K562 (cell line): ENCODE results near the gene LRP10. TPM values are rescaled to one million over a fixed set of nuclear protein-coding genes. Genes with fewer than 3 reads are reported as not detected.

Source experiments
- ATAC-seq: fragments of 200-7000 bp; cut with Tn5 transposase; 3 replicates; pipeline ENCODE4 v1.9.1; 2020; ENCODE audit warnings: moderate library complexity
- BruUV-seq: library from RNA; stranded (reverse); fragments of 400-500 nt; replicated peaks from 2 replicates; lab custom pipeline; 2021; lab: Mats Ljungman, UMichigan
- CTCF ChIA-PET: fragments of 300-600 bp; formaldehyde crosslinking; extraction: SDS; loops from one replicate; lab custom pipeline; 2021; ENCODE audit warnings: low intra/inter-chr PET ratio; lab: Yijun Ruan, JAX
- POLR2A ChIA-PET: fragments of 300-600, 350-650 bp; sonication (Branson Sonifier 250); formaldehyde crosslinking; extraction: SDS; loops from one replicate; lab custom pipeline; 2021; ENCODE audit warnings: antibody characterized with exemption, inconsistent platforms; lab: Yijun Ruan, JAX
- DNase-seq, 4 experiments: peaks; one replicate each; pipeline versions ENCODE4 v3.0.0 to v3.0.0-alpha.2; 2011 to 2018; ENCODE audit warnings: low spot score in 3 of 4, mixed read lengths in 3 of 4; ENCODE audit errors: extremely low read depth in 1 of 4
- FAIRE-seq: peaks from 2 replicates; lab custom pipeline; 2011; peaks lifted over from hg19 to GRCh38; lab: Jason Lieb, UNC
- H2AFZ ChIP-seq: 2 replicates; pipeline ENCODE4 v1.6.0; 2011; ENCODE audit warnings: low read depth, low read length, control low read depth, inconsistent platforms
- H3K27ac ChIP-seq: fragments of 200-600 bp; 3 replicates; pipeline ENCODE4 v1.8.0; 2011; ENCODE audit warnings: low read depth, mild to moderate bottlenecking, control low read depth, inconsistent platforms, low read length, moderate library complexity, mixed read lengths; ENCODE audit errors: extremely low read depth
- H3K27me3 ChIP-seq, 2 experiments: fragments of 300-600 bp in 1 of 2; 2 replicates in 1 of 2; 3 replicates in 1 of 2; pipeline versions ENCODE4 v1.6.0 to v1.8.0; 2011; ENCODE audit warnings: inconsistent platforms in 2 of 2, low read length in 2 of 2, mild to moderate bottlenecking in 1 of 2, mixed read lengths in 1 of 2, moderate library complexity in 1 of 2; ENCODE audit not compliant: control insufficient read depth in 2 of 2, insufficient read depth in 2 of 2
- H3K36me3 ChIP-seq: fragments of 300-600 bp; 3 replicates; pipeline ENCODE4 v1.8.0; 2011; ENCODE audit warnings: mild to moderate bottlenecking, low read length, inconsistent platforms; ENCODE audit not compliant: control insufficient read depth, insufficient read depth
- H3K4me1 ChIP-seq, 2 experiments: fragments of 200-600 bp in 1 of 2; replicated peaks in 1 of 2; 2 replicates in 1 of 2; 3 replicates in 1 of 2; pipeline versions ENCODE4 v1.5.1 to v1.8.0; 2011; ENCODE audit warnings: inconsistent platforms in 2 of 2, low read length in 2 of 2, mild to moderate bottlenecking in 1 of 2, mixed read lengths in 1 of 2, moderate library complexity in 1 of 2; ENCODE audit not compliant: control insufficient read depth in 2 of 2, insufficient read depth in 2 of 2
- H3K4me2 ChIP-seq: 2 replicates; pipeline ENCODE4 v1.6.1; 2011; ENCODE audit warnings: low read length, control low read depth, inconsistent platforms, mixed read lengths; ENCODE audit not compliant: insufficient read depth
- H3K4me3 ChIP-seq: fragments of 200-600 bp; sonication (generic), shearing (Covaris generic); 2 replicates; pipeline ENCODE4 v1.5.1; 2016; ENCODE audit warnings: control low read depth, inconsistent platforms
- H3K79me2 ChIP-seq: fragments of 200-600 bp; 3 replicates; pipeline ENCODE4 v1.8.0; 2011; ENCODE audit warnings: low read length, inconsistent platforms; ENCODE audit not compliant: control insufficient read depth, insufficient read depth
- H3K9ac ChIP-seq, 2 experiments: 2 replicates each; pipeline versions ENCODE4 v1.6.0 to v1.6.1; 2011; ENCODE audit warnings: low read depth in 2 of 2, low read length in 2 of 2, control low read depth in 1 of 2, inconsistent platforms in 1 of 2, mild to moderate bottlenecking in 1 of 2, mixed read lengths in 1 of 2; ENCODE audit not compliant: insufficient read depth in 1 of 2
- H3K9me1 ChIP-seq: one replicate; pipeline ENCODE4 v1.6.0; 2011; ENCODE audit warnings: inconsistent platforms, mild to moderate bottlenecking, low read length, moderate library complexity; ENCODE audit not compliant: control insufficient read depth, insufficient read depth
- H3K9me3 ChIP-seq: replicated peaks from 2 replicates; pipeline ENCODE4 v1.5.1; 2011; ENCODE audit warnings: low read depth, low read length, inconsistent platforms; ENCODE audit not compliant: control insufficient read depth, insufficient read depth
- H4K20me1 ChIP-seq: replicated peaks from 2 replicates; pipeline ENCODE4 v1.6.1; 2011; ENCODE audit warnings: low read length, inconsistent platforms, mixed read lengths; ENCODE audit not compliant: control insufficient read depth, insufficient read depth
- ARID4B ChIP-seq: sonication (generic); formaldehyde crosslinking; IDR thresholded peaks from 2 replicates; pipeline ENCODE4 v1.8.0; 2022; ENCODE audit warnings: mild to moderate bottlenecking, missing genetic modification reagents
- HOXB6 ChIP-seq: fragments of 250-450 bp; sonication (Bioruptor Pico); IDR thresholded peaks from 2 replicates; pipeline ENCODE4 v1.5.1; 2022; ENCODE audit warnings: mild to moderate bottlenecking, borderline replicate concordance
- NR3C1 ChIP-seq: sonication (generic); formaldehyde crosslinking; IDR thresholded peaks from 2 replicates; pipeline ENCODE4 v1.8.1; 2022; ENCODE audit warnings: missing genetic modification reagents
- SNIP1 ChIP-seq: fragments of 450-650 bp; IDR thresholded peaks from 2 replicates; pipeline ENCODE4 v1.7.1; 2017; ENCODE audit warnings: low read depth, mild to moderate bottlenecking
- TBL1XR1 ChIP-seq, 2 experiments: IDR thresholded peaks; 2 replicates each; pipeline ENCODE4 v1.6.1; 2012; ENCODE audit warnings: improper control_type of control experiment in 2 of 2, low read length in 2 of 2, mild to moderate bottlenecking in 1 of 2
- TSHZ1 ChIP-seq: fragments of 250-450 bp; sonication (Bioruptor Pico); IDR thresholded peaks from 2 replicates; pipeline ENCODE4 v1.4.0; 2020; ENCODE audit warnings: mild to moderate bottlenecking, moderate library complexity
- ZC3H4 ChIP-seq: sonication (generic); formaldehyde crosslinking; IDR thresholded peaks from 2 replicates; pipeline ENCODE4 v1.9.0; 2021; ENCODE audit warnings: missing genetic modification reagents, borderline replicate concordance
- ZFP1 ChIP-seq: fragments of 450-650 bp; formaldehyde crosslinking; IDR thresholded peaks from 2 replicates; pipeline ENCODE4 v1.4.0; 2020; ENCODE audit warnings: mild to moderate bottlenecking, mixed read lengths
- ZNF561 ChIP-seq: fragments of 450-650 bp; formaldehyde crosslinking; conservative IDR thresholded peaks from 2 replicates; pipeline ENCODE4 v1.4.0; 2020; ENCODE audit warnings: mild to moderate bottlenecking, moderate library complexity
- ZNF717 ChIP-seq: fragments of 250-450 bp; sonication (Bioruptor Pico); IDR thresholded peaks from 2 replicates; pipeline ENCODE4 v1.5.0; 2021
- ZNF76 ChIP-seq: fragments of 250-450 bp; sonication (Bioruptor Pico); IDR thresholded peaks from 2 replicates; pipeline ENCODE4 v1.4.0; 2020; ENCODE audit warnings: mild to moderate bottlenecking, moderate library complexity, borderline replicate concordance
- WGBS: fragments of 100-300 bp; shearing (Covaris generic); methylation state at CpG from one replicate; pipeline ENCODE4 v1.1.6; 2016; ENCODE audit warnings: low coverage, mixed read lengths; ENCODE audit not compliant: insufficient coverage; ENCODE audit errors: missing lambda C conversion rate; 5-methylcytosine and 5-hydroxymethylcytosine counted together
- in situ Hi-C: fragments of 300-500 bp; cut with MboI; formaldehyde crosslinking; loops from 4 replicates; pipeline ENCODE4 v1.15.0; 2018; ENCODE audit warnings: inconsistent platforms, mixed read lengths
- intact Hi-C: fragments of 100-400 bp; cut with micrococcal nuclease; formaldehyde crosslinking; loops from 2 replicates; pipeline ENCODE4 v1.14.2; 2022
- polyA plus RNA-seq, 8 experiments: library from polyadenylated mRNA; depleted of rRNA in 4 of 8; stranded (reverse) in 5 of 8; unstranded in 3 of 8; fragments of >200 nt; fragmentation: Nextera tagmentation in 2 of 8; fragmentation: Illumina TruSeq in 1 of 8; extraction: Ambion mirVana in 2 of 8; extraction: Trizol in 1 of 8; gene quantifications; 2 replicates each; pipeline versions ENCODE4 v1.2.1 to v1.2.3, GENCODE V29; 2011 to 2014; ENCODE audit warnings: inconsistent platforms in 1 of 8, missing spikeins in 1 of 8
- total RNA-seq, 7 experiments: library from RNA; depleted of rRNA in 6 of 7; stranded (reverse); fragments of >200 nt in 6 of 7; fragmentation: Illumina TruSeq in 2 of 7; extraction: Trizol in 2 of 7; gene quantifications; 2 replicates each; pipeline versions ENCODE4 v1.2.1 to v1.2.3, GENCODE V29; 2011 to 2021; ENCODE audit warnings: low replicate concordance in 1 of 7

The LRP10 gene
- total and polyA plus RNA-seq, 9 of the 15 experiments (the other 6 are each of a cell fraction or from before 2014, with no cell fraction given): 1.3 to 45.5 (median 10.9) TPM

GRCh38 chr14:22884738-22885523 is 13.4 kb downstream of the LRP10 start:
- intact Hi-C loops (no loop called here), in situ Hi-C loops (no loop called here)
- Histone ChIP-seq H3K9ac (no peak overlapping the region), H4K20me1 (no peaks in the 10 kb centered on the region), H3K27me3 (no peaks in the 10 kb centered on the region), H3K79me2 (peaks cover 14% of the 10 kb centered on the region), H2AFZ (no peak overlapping the region), H3K27ac (no peak overlapping the region), H3K36me3 (no peaks in the 10 kb centered on the region), H3K4me2 (no peak overlapping the region), H3K9me1 (no peaks in the 10 kb centered on the region), H3K4me1 (peaks cover 26 to 40% of the 10 kb centered on the region in 2 experiments), H3K4me3 (no peak overlapping the region), H3K9me3 (no peaks in the 10 kb centered on the region)
- POLR2A ChIA-PET: interaction anchor here (0.7 to 3.8 kb wide), 4 partner anchors 11 to 111 kb away, joined by 4 to 60 read pairs (median 4); partner anchors contain the start of gene LRP10
- CTCF ChIA-PET: no interaction called here
- FAIRE-seq (no peak), DNase-seq (no peak), ATAC-seq (no peak)
- WGBS: 82% methylated on average over 11 of the region's 11 CpGs
- BruUV-seq: no TSS peak
- TF ChIP-seq SNIP1: no peak
- no peak for TF ChIP-seq ZC3H4 (CRISPR knock-in tag)
- no peak for TF ChIP-seq ARID4B (CRISPR knock-in tag)
- no peak for TF ChIP-seq HOXB6 (CRISPR knock-in tag)
- TF ChIP-seq ZNF717 (CRISPR knock-in tag): no peak
- no peak for TF ChIP-seq ZFP1 (CRISPR knock-in tag)
- no peak for TF ChIP-seq ZNF561
- TF ChIP-seq NR3C1 (CRISPR knock-in tag): no peak
- no peak for TF ChIP-seq TSHZ1 (CRISPR knock-in tag)
- TF ChIP-seq TBL1XR1 (IDR thresholded peaks at IDR 0.05; ENCODE audit: low read length in 2 of 2): no peak
- TF ChIP-seq ZNF76 (CRISPR knock-in tag): no peak
